ENCODE data around the gene ANKS1A.
"Not testable (repeated sequence)": the region's sequence is repeated elsewhere in the genome, so short reads cannot be mapped to it uniquely, and the experiment has no call there.

Gene ANKS1A

GRCh38 chr6:35001349-35001748 lies 112.3 kb downstream of the ANKS1A start:
- FAIRE-seq: not testable (repeated sequence)

DNA sequence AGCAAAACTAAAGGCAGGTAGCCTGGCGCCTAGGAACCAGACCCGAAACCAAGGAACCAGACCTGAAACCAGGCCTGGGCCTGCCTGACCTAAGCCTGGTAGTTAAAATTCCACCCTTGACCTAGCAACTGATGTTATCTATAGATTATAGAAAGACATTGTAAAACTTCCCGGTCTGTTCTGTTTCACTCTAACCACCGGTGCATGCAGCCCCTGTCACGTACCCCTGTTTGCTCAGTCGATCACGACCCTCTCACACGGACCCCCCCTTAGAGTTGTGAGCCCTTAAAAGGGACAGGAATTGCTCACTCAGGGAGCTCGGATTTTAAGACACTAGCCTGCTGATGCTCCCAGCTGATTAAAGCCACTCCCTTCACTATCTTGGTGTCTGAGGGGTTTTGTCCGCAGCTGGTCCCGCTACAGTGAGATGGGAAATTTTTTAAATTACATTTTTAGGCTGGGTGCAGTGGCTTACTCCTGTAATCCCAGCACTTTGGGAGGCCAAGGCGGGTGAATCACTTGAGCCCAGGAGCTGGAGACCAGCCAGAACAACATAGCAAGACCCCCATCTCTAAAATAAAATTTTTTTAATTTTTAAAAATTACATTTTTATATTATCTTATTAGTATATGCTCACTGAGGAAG lies 115.0 kb downstream of the ANKS1A start:
- not testable (repeated sequence) for FAIRE-seq

DNA sequence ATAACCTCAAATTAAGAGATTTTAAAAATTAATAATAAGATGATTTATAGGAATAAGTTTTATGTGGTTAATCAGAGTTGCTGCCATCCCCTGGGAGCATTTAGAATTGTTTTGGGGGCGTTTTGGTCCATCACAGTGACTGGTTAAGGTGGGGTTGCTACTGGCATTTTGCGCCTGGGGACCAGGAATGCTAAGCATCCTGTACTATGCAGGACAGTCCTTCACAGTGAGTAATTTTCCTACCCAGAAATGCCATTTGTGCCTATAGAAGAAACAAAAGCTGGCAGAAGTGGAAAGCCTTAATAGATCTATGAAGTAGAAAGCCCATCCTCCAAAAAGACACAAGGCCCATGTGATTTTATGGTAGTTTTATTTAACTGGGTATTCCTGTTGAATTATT lies 118.0 kb downstream of the ANKS1A start:
- no peak for FAIRE-seq

DNA sequence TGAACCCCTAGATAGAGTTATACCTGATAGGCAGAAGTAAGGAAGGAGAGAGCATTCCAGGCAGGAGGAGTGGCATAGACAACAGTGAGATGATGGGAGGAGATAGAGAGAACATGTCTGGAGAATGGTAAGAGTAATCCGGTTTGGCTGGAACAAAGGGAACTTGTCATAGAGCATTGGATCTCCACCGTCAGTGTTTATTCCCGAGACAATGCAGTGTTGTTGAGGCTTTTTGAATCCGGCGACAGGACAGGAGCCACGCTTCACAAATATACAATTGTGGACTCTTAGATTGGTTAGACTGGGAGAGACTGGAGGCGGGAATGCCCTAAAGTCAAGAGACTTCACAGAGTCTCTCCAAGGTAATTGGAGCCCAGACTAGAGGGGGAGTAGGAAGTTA lies 119.8 kb downstream of the ANKS1A start:
- FAIRE-seq: no peak

GRCh38 chr6:35011096-35012041 lies 122.3 kb downstream of the ANKS1A start:
- no peak for FAIRE-seq

DNA sequence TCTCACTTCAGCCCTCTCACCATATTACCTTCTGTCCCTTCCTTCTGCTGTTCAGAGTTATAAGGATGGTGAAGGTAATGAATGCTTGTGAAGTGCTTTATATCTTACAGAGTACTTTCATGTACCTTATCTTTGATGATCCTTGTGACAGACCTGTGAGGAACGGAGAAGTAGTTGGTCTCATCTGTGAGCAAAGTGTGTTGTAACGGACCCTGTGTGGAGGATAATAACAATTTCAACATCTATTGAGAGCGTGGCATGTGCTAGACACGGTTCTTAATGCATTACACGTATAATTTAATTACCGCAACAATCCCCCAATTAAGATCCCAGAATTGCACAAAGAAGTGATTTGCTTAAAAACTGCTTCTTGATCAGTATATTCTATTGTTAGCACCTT lies 124.6 kb downstream of the ANKS1A start:
- no peak for FAIRE-seq

GRCh38 chr6:35014341-35014740 lies 125.3 kb downstream of the ANKS1A start:
- FAIRE-seq: no peak

DNA sequence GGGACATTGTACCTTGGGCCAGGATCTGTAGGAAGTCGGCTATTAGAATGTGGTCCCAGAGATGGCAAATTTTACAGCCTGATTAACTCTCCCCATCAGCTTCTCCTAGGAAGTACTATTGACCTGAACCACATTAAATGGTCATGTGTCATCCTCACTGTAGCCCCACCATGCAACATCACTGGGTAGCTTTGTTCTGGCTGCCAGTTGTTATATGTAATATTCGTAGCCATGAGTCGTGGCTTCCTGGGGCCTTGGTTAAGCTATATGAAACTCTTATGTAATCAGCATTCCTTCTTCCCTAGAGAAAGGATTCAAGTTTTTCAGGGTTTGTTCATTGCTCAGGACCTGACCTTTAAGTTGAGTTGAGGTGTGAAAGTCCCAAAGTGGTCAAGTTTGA lies 125.7 kb downstream of the ANKS1A start:
- FAIRE-seq: no peak

- no peak for FAIRE-seq
Measured at GRCh38 chr6:35015476-35015875, 126.4 kb downstream of the ANKS1A start.

DNA sequence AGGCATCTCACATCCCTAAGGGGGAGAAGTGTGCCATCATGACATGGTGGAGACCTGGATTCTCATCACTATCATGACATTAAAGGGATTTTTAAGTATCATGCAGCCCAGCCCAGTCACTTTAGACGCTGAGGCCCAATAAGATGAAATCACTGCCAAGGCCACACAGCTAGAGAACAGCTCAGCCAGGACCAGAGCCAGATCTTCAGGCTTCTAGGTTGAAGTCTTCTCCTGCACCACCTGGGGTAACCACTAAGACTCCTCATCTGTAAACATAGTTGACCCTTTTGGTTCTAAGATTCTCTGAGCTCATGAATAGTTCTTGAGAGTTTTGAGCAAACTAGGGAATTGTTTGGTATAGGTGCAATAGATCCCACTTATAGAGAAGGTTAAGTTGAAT lies 126.9 kb downstream of the ANKS1A start:
- no peak for FAIRE-seq

- FAIRE-seq: no peak
Measured at GRCh38 chr6:35016502-35017321, 127.7 kb downstream of the ANKS1A start.

- FAIRE-seq: no peak
Measured at GRCh38 chr6:35017411-35018181, 128.5 kb downstream of the ANKS1A start.

DNA sequence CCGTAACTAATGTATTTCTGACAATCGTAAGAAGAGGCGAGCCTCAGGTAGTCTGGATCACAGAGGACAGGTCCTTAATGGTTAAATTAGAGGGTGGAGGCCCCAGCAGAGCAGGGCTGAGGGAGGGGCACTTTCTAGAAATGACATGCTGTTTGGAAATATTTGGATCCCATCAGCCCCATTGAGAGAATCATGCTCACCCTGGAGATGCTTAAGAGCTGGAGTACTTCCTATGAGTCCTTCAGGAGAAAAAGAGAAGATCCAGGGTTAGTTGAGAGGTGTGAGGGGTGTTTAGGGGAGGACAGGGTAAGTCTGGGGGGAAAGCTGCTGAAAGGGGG lies 129.1 kb downstream of the ANKS1A start:
- FAIRE-seq: no peak

- FAIRE-seq: no peak
Measured at GRCh38 chr6:35018746-35019145, 129.7 kb downstream of the ANKS1A start.

GRCh38 chr6:35019171-35019570 lies 130.1 kb downstream of the ANKS1A start:
- FAIRE-seq: no peak

DNA sequence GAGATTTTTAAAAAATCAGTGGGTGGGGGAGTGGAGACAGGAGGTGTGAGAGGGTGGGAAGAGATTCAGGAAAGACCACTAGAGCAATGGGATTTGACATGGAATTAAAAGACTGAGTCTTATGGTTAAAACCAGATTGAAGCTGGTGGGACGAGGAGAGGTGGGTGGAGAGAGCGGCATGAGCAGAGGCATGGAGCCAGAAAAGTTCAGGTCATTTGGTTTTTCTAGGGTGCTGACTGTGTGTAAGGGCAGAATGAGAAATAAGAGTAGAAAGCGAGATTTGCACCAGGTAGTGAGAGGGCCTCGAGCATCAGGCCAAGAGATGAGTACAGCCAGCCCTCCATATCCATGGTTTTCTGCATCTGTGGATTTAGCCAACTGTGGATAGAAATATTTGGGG lies 130.8 kb downstream of the ANKS1A start:
- no peak for FAIRE-seq

GRCh38 chr6:35021004-35021403 lies 131.9 kb downstream of the ANKS1A start:
- FAIRE-seq: no peak

- FAIRE-seq: no peak
Measured at GRCh38 chr6:35023091-35024000, 134.3 kb downstream of the ANKS1A start.

- no peak for FAIRE-seq
Measured at GRCh38 chr6:35024551-35025054, 135.5 kb downstream of the ANKS1A start.

GRCh38 chr6:35025232-35026188 lies 136.5 kb downstream of the ANKS1A start:
- FAIRE-seq: no peak
